Activated gamma-delta T cell treated with Interleukin-2 at 50 U/mL for 16 hours (primary cell): ENCODE results near the gene NHLH1.
"Not testable (repeated sequence)": the region's sequence is repeated elsewhere in the genome, so short reads cannot be mapped to it uniquely, and the experiment has no call there.

ENCODE experiments used
- DNase-seq: peaks from one replicate; pipeline ENCODE4 v3.0.0-alpha.2; 2020

The NHLH1 gene

DNA sequence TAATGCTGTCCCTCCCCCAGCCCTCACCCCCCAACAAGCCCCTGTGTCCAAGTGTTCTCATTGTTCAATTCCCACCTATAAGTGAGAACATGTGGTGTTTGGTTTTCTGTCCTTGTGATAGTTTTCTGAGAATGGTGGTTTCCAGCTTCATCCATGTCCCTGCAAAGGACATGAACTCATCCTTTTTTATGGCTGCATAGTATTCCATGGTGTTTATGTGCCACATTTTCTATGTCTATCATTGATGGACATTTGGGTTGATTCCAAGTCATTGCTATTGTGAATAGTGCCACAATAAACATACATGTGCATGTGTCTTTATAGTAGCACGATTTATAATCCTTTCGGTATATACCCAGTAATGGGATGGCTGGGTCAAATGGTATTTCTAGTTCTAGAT, 17.9 kb downstream of the NHLH1 start:
- DNase-seq: not testable (repeated sequence)

DNA sequence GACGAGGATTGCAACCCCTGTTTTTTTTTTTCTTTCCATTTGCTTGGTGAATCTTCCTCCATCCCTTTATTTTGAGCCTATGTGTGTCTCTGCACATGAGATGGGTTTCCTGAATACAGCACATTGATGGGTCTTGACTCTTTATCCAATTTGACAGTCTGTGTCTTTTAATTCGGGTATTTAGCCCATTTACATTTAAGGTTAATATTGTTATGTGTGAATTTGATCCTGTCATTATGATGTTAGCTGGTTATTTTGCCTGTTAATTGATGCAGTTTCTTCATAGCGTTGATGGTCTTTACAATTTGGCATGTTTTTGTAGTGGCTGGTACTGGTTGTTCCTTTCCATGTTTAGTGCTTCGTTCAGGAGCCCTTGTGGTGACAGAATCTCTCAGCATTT, 21.5 kb downstream of the NHLH1 start:
- DNase-seq: not testable (repeated sequence)

DNA sequence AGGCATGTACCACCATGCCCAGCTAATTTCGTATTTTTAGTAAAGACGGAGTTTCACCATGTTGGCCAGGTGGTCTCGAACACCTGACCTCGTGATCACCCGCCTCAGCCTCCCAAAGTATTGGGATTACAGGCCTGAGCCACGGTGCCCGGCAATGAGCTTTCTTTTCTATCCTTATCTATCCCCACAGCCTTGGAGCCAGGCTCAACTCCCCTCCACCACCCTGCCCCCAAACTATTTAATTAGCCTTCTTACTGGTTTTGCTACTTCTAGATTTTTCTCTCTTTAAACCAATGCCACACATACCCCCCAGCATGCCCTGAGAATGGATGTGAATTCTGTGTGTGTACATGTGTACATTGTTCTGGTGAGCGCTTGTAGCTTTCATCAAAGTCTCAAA, 27.8 kb downstream of the NHLH1 start:
- no peak for DNase-seq

- no peak for DNase-seq
Observed at GRCh38 chr1:160397651-160398050, 30.8 kb downstream of the NHLH1 start.

GRCh38 chr1:160398823-160399222, 32.0 kb downstream of the NHLH1 start:
- DNase-seq: no peak

GRCh38 chr1:160399544-160400222, 32.8 kb downstream of the NHLH1 start:
- no peak for DNase-seq

GRCh38 chr1:160400223-160400645, 33.4 kb downstream of the NHLH1 start, which contains the start of gene VANGL2:
TSS of gene VANGL2 (plus strand) at chr1:160400564. CDS start at chr1:160415838, 15,274 bp downstream.
- DNase-seq: peak; percentile 41

- DNase-seq: no peak
Observed at GRCh38 chr1:160400646-160401486, 34.0 kb downstream of the NHLH1 start.

DNA sequence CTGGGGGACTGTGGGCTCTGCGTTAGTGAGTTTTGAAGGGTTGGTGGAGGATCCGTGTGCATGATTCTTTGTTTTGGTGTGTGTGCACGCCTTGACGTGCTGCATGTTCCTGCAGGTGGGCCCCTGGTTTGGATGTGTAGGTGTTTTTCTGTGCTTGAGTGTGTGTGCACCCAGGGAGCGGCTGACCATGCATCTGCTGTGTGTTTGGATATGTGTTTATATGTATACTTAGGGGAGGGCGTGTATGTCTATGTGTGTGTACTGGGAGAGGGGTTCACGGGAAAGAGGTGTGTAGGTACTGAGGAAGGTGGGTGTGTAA, 34.6 kb downstream of the NHLH1 start:
- DNase-seq: no peak

DNA sequence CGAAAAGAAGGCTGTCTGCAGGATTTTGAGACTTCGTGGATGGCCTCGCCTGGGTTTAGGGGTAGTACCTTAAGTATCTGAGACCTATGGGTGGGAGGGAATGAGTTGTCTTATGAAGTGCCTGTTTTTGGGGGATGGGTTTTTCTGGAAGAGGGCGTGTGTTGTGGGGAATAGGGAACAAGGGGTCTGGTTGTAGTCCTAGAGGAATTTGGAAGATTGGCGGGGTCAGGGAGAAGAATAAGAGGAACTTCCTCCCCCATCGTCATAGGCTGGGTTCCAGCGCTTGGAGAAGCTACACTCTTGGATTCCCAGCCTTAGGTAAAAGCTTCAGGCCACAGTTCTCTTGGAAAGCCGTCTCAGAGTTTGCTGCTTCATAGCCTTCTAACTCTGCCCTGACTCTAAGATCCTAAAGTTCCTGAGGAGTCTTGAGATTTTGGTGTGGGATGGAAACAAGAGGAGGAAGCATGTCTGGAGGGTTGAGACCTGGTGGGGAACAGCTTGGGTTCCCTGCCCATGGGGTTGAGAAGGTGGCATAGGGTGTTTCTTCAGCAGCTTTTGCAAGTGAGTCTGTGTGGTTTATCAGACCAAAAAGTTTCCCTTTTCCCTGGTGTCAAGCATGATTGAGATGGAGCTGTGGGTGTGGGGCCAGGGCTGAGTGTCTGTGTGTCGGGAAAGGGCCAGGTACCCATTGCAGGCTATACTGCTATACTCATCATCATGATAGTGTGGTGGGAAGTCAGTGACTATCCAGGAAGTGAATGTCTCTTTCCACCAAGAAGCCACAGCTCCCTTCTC, 35.3 kb downstream of the NHLH1 start:
- DNase-seq: no peak

GRCh38 chr1:160403244-160403643, 36.4 kb downstream of the NHLH1 start:
- DNase-seq: no peak

GRCh38 chr1:160404094-160404493, 37.2 kb downstream of the NHLH1 start:
- DNase-seq: no peak

DNA sequence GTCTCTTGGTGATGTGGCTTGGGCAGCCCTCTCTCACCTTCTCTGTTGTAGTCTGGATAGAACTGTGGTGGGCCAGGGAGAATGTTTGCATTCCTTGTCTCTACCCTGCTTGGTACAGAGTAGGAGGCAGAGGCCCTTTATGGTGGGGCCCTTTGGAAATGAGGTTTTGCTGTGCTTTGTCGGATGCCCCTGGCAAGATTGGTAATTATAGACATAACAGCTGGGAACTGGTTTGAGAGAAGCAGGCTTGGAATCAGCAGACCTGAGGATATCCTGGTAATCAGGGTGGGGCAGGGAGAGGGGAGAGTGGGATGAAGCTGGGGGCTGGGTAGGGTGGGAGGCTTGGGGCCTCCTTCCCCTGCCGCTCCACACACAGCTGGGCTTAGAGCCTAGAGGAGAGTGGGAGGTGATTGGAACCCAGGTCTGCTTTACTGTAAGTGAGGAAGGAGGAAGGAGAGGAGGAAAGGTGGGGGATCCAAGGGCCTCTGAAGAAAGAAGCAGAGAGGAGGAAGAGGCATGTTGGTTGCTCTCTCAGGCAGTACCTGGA, 38.5 kb downstream of the NHLH1 start:
- DNase-seq: no peak

DNA sequence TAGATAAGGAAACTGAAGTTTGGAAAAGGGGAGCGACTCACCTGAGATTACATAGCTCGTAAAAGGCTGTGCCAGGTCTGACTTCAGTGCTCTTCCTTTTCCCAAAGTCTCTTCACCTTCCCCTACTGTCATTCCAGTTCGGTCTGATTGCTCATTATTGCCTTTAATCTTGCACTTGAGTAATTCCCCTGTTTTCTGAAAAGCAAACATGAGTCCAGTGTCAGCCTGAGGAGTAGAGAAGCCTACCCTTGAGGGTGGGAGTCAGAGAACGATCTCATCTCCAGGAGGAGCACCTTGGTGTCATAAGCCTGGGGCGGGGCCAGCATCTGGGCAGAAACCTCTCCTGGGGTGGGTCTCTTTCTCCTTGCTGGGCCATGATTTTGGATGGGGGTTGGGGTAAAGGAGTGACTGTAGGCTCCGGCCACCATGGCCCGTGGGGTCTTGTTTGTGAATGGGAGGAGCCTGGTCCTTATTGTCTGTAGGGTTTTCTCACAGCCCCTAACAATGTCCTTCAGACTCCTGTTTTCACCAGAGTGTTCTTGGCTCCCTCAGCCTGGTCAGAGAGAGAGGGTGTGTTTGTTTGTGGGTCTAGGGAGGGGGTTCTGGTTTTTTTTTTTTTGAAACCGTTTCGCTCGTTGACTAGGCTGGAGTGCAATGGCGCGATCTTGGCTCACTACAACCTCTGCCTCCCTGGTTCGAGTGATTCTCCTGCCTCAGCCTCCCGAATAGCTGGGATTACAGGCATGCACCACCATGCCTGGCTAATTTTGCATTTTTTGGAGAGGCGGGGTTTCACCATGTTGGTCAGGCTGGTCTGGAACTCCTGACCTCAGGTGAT, 39.5 kb downstream of the NHLH1 start:
- DNase-seq: no peak

DNA sequence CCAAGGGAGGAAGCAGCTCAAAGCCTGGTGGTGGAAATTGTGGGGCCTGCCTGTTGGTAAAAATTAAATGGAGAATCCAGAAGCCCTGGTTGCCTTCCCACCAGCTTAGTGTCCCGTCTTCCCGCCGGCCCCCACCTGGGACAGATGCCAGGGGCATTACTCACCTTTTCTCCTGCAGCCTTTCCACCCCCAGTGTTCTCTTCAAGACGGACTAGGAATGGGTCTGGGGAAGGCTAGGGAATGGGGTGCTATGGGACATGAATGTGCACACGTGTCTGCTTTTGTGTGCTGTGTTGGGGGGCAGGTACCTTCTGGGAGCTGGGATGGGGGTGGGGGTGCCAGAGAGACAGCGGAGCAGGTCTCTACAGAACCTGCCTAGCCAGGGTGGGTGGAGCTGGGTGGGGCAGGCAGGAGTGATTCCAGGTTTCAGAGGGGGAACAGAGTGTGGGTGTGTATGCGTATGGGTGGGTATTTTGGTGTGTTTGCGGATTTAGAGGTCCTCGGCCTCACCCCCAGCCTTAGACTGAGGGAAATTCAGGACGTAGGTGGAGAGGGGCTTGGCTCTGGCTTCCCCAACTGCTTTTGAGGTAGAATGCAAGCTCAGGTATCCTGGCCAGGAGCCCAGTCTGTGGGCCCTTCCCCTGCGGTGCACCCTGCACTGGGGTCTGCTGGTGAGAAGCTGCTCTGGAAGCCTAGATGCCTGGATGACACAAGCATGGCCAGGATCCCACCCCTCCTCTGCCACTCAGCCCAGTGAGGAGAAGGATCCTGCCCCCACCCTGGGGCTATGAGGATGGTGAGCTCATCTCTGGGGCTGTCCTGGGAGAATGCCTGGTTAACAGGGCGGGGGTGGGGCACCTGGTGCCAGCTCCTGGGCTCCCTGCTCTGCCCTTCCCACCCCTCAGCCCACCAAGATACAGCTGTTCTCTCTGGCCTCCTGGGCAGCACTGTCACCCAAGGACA, 41.2 kb downstream of the NHLH1 start:
- DNase-seq: no peak

- no peak for DNase-seq
Observed at GRCh38 chr1:160408864-160409263, 42.0 kb downstream of the NHLH1 start.

- DNase-seq: no peak
Observed at GRCh38 chr1:160409486-160409885, 42.6 kb downstream of the NHLH1 start.

- DNase-seq: no peak
Observed at GRCh38 chr1:160410406-160411005, 43.6 kb downstream of the NHLH1 start.

DNA sequence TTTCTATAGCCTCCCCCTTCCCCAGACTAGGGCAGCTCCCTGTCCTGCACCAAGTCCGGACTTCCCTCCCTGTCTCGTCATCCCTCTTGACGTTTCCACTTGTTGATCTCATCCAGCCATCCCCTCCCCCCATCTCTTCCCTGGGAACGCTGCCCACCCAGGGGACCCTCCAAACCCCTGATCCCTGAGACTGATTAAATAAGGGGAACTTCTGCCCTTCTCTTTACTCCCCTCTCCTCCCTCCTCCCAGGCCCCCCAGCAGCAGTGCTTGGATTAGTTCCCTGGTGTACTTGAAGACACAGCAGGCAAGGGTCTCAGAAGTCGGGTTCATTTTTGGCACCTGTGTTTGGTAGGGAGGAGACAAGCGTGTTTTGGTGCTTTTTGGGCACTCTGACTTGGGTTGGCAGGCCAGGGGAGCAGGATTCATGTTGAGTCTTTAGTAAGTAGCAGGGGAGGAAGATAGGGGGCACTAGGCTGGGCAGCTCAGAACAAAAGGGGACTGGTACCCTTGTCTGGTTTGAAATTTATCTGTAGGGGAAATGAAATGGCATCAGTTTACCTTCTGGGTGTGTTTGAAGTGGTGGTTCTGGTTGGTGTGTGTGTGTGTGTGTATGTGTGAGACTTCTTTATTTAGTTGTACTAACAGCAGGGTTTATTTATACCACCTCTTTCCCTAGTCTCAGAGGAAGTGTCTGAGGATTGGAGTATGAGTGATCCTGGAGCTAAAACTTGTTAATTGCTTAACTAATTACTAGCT, 44.6 kb downstream of the NHLH1 start:
- DNase-seq: no peak

DNA sequence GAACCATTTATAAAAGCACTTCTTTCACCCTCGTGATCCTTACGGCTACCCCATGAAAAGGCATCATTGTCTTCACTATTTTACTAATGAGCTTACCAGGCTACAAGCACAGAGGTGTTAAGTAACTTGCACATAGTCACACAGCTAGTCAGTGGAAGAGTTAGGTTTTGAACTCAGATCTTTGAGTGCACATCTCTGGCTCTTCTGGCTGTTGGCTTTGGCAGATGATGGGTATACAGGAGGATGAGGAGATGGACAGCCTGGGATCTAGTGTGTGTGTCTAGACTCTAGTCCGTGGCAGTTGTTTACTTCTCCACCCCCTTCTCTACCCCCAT, 45.1 kb downstream of the NHLH1 start:
- DNase-seq: no peak
